GM12865 (cell line): ENCODE measurements around the gene KRTAP10-10.
"Not testable (repeated sequence)": the region's sequence is repeated elsewhere in the genome, so short reads cannot be mapped to it uniquely, and the experiment has no call there.

ENCODE experiments used
- DNase-seq: peaks from one replicate; pipeline ENCODE4 v3.0.0; 2010; ENCODE audit warnings: low read depth
- H3K4me3 ChIP-seq: 2 replicates; pipeline ENCODE4 v1.5.1; 2011; ENCODE audit warnings: mild to moderate bottlenecking, low read depth, low read length, control low read depth
- TF ChIP-seq, protein P1 (sequence below): IDR thresholded peaks from 2 replicates; pipeline ENCODE4 v1.5.1; 2011; ENCODE audit warnings: low read length, control low read depth, low read depth, inconsistent platforms; ENCODE audit not compliant: insufficient read depth; ENCODE audit errors: missing control alignments

KRTAP10-10 gene

DNA sequence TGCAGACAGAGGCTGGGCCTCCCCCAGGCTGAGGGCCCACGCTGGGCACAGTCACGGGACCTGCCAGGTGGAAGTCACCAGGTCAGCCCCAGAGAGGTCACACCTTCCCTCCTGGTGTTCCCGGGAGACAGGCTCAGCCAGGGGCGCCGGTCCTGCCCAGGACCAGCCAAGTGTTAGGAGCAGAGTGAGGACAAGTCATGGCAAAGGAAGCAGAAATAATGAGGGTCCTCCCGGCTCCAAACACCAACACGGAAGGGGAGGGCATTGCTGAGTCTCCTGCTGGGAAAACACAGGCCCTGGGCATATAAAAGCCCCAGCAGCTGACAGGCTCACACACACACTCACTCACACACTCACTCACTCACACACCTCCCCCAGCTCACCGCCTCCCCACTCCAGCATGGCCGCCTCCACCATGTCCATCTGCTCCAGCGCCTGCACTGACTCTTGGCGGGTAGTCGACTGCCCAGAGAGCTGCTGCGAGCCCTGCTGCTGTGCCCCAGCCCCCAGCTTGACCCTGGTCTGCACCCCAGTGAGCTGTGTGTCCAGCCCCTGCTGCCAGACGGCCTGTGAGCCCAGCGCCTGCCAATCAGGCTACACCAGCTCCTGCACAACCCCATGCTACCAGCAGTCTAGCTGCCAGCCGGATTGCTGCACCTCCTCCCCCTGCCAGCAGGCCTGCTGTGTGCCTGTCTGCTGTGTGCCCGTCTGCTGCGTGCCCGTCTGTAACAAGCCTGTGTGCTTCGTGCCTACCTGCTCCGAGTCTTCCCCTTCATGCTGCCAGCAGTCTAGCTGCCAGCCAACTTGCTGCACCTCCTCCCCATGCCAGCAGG is at the start of gene KRTAP10-10:
KRTAP10-10 (plus strand) TSS at position 339 of the 833 bp plus-strand sequence; CDS start at position 401, 62 bp downstream.
- DNase-seq, result no peak
- no peak within 1 kb of the TSS for H3K4me3 ChIP-seq
- TF ChIP-seq, protein P1, sequence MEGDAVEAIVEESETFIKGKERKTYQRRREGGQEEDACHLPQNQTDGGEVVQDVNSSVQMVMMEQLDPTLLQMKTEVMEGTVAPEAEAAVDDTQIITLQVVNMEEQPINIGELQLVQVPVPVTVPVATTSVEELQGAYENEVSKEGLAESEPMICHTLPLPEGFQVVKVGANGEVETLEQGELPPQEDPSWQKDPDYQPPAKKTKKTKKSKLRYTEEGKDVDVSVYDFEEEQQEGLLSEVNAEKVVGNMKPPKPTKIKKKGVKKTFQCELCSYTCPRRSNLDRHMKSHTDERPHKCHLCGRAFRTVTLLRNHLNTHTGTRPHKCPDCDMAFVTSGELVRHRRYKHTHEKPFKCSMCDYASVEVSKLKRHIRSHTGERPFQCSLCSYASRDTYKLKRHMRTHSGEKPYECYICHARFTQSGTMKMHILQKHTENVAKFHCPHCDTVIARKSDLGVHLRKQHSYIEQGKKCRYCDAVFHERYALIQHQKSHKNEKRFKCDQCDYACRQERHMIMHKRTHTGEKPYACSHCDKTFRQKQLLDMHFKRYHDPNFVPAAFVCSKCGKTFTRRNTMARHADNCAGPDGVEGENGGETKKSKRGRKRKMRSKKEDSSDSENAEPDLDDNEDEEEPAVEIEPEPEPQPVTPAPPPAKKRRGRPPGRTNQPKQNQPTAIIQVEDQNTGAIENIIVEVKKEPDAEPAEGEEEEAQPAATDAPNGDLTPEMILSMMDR, result no peak

DNA sequence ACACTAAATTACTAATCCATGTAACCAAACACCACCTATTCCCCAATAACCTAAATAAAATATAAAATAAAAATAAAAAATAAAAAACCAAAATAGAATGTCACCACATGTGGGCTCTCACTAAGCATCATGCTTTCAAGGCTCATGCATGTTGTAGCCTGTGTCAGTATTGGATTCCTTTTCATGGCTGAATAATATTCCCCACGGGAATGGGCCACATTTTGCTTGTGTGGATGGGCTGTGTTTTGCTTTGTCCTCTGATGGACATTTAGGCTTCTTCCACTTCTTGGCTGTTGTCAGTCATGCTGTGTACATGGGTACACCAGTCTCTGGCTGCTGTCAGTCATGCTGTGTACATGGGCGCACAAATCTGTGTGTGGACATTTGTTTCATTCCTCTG is 48.1 kb upstream of the KRTAP10-10 start:
- TF ChIP-seq, protein P1, result no peak
- no peak for DNase-seq
- no peak overlapping the region for H3K4me3 ChIP-seq

DNA sequence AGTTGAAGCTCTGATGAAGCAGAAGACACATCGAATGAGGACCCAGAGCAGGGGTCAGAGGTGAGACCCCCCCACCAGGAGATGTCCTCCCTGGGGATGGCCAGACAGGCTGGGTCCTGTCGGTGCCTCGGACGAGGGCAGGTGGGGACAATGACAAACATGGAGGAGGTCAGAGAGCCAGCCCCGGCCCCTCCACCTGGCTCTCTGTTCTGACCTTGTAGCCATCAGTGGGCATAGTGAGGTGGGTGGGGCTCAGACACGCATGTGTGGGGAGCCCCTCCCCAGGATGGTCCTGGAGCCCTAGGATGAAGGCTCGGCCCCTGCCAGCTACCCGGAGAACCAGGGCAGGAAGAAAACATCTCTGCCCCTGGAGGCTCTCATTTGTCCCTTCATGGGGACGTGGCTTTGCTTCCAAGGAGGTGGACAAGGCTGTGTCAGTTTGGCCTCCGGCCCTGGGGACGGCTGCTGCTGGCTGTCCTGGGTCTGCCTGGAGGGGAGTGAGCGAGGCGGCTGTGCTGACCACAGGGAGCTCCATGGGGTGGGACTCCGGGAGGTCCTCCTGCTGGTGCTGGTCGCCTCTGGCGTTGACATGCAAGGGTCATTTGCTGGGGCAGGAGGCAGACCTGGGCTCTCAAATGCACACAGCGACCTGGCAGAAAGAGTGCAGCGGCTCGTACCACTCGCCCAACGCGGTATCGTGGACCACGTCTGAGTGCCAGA is 47.4 kb upstream of the KRTAP10-10 start:
- no peak overlapping the region for H3K4me3 ChIP-seq
- TF ChIP-seq, protein P1, result no peak
- DNase-seq, result no peak

DNA sequence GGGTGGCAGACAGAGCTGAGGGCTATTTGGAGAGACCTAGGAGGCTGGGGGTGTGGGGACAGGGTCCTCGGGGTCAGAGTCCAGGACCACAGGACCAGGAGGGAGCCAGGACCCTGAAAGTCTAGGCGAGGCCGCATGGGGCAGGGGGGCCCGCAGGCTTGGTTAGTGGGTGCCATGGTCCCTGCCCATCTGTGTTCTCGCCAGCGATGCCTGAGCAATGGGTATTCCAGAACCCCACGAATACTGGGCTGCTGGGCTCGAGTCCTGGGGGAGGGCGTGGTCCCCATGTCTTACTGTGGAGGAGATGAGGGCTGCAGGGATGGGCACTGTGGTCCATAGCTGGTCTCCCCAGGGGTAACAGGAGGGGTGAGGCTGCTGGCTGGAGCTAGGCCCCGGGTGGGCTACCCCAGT is 46.8 kb upstream of the KRTAP10-10 start:
- TF ChIP-seq, protein P1, result no peak
- H3K4me3 ChIP-seq, result no peak overlapping the region
- no peak for DNase-seq

- not testable (repeated sequence) for H3K4me3 ChIP-seq, DNase-seq
Measured at GRCh38 chr21:44590897-44591800, 46.0 kb upstream of the KRTAP10-10 start.

DNA sequence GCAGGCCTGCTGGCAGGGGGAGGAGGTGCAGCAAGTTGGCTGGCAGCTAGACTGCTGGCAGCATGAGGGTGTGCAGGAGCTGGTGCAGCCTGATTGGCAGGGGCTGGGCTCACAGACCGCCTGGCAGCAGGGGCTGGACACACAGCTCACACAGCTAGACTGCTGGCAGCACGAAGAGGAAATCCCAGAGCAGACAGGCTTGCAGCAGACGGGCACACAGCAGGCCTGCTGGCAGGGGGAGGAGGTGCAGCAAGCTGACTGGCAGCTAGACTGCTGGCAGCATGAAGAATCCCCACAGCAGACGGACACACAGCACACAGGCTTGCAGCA is 45.4 kb upstream of the KRTAP10-10 start:
- H3K4me3 ChIP-seq, DNase-seq: not testable (repeated sequence)

- TF ChIP-seq, protein P1, result no peak
- no peak within 1 kb of the TSS for H3K4me3 ChIP-seq
Measured at GRCh38 chr21:44592446-44593311, 44.5 kb upstream of the KRTAP10-10 start, which contains the start of gene KRTAP10-6. KRTAP10-6 (minus strand) TSS chr21:44592505; CDS start chr21:44592484, 21 bp downstream.

More at GRCh38 chr21:44592446-44593311, 44.5 kb upstream of the KRTAP10-10 start, which contains the start of gene KRTAP10-6:
- DNase-seq, result no peak
